Measurements from ENCODE around the gene TXNDC11.

GRCh38 chr16:11671676-11672075 lies 71.0 kb downstream of the TXNDC11 start:
- TF ChIP-seq ATF7 (IDR thresholded peaks at IDR 0.05) (no peak), MAFF (IDR thresholded peaks at IDR 0.05; ENCODE audit: low read length) (no peak), EZH2 (IDR thresholded peaks at IDR 0.05; ENCODE audit: borderline replicate concordance, low read depth, low read length) (no peak), RFX1 (IDR thresholded peaks at IDR 0.05) (no peak), E2F4 (CRISPR knock-in tag; IDR thresholded peaks at IDR 0.05; ENCODE audit: low read depth) (no peak), GABPB1 (CRISPR knock-in tag; IDR thresholded peaks at IDR 0.05) (no peak)
